ENCODE results near the gene COL6A3. TPM values are rescaled to one million over a fixed set of nuclear protein-coding genes. Genes with fewer than 3 reads are reported as not detected.

The COL6A3 gene
- total and polyA plus RNA-seq, 2 of the 13 experiments (the other 11 are each of a cell fraction or from before 2014, with no cell fraction given), result 0.03 TPM; not detected in 1

DNA sequence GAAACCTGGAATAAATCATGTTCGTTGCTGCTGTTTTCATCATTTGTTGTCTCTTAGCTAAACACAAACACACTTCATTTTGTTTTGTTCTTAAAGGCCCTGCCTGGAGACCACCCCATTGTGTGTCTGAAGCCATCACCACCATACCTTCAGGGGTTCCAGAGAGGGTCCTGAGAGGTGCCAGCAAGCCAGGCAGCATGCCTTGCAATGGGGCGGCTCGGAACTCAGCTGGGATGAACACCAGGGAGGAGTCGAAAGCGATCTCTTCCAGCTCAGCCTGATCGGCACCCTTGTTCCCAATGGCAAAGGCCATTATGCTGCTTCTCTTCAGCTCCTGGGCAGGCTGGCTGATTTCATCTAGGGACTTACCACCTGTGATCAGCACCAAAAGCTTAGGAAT lies 33.2 kb downstream of the COL6A3 start:
- no peaks in the 10 kb centered on the region for H3K79me2 ChIP-seq (ENCODE audit: insufficient read depth, low read length)
- in situ Hi-C loops (cut with HindIII; ENCODE audit: extremely low pct_ligation_motif_present, low pct_unique_long_range_greater_than_20kb) (no loop called here), intact Hi-C loops (cut with micrococcal nuclease; ENCODE audit: unreplicated experiment) (no loop called here)
- no peak overlapping the region for H3K4me2 ChIP-seq (ENCODE audit: low read depth, low read length)
- H3K36me3 ChIP-seq (replicated peaks in 1 of 2; ENCODE audit: control insufficient read depth in 1 of 2, insufficient read depth in 2 of 2, low read length in 2 of 2), result no peaks in the 10 kb centered on the region
- no peak overlapping the region for H3K27ac ChIP-seq (ENCODE audit: extremely low read length, insufficient read depth, low read length)
- H3K9ac ChIP-seq (ENCODE audit: insufficient read depth, low read depth, low read length), result no peak overlapping the region
- H3K9me3 ChIP-seq (ENCODE audit: low read length), result no peaks in the 10 kb centered on the region
- ChIA-PET CTCF (ENCODE audit: low intra/inter-chr PET ratio, low total read pairs) (no interaction called here), POLR2A (no interaction called here)
- 20% methylated on average over 6 of the region's 6 CpGs for WGBS (ENCODE audit: low lambda C conversion rate)
- peaks cover 7 to 53% of the 10 kb centered on the region in 2 experiments for H3K27me3 ChIP-seq (ENCODE audit: control insufficient read depth in 1 of 2, insufficient read depth in 2 of 2, low read length in 2 of 2)
- FAIRE-seq (no peak), DNase-seq (ENCODE audit: low spot score) (no peak), ATAC-seq (no peak)
- no peak overlapping the region for H3K4me3 ChIP-seq (replicated peaks in 1 of 3; ENCODE audit: insufficient read depth in 1 of 3, low read depth in 2 of 3, low read length in 3 of 3)
- H3K4me1 ChIP-seq (ENCODE audit: insufficient read depth, low read length), result no peaks in the 10 kb centered on the region
- TF ChIP-seq ZNF232 (CRISPR knock-in tag; IDR thresholded peaks at IDR 0.05; ENCODE audit: borderline replicate concordance), result no peak
- TF ChIP-seq, protein P1, sequence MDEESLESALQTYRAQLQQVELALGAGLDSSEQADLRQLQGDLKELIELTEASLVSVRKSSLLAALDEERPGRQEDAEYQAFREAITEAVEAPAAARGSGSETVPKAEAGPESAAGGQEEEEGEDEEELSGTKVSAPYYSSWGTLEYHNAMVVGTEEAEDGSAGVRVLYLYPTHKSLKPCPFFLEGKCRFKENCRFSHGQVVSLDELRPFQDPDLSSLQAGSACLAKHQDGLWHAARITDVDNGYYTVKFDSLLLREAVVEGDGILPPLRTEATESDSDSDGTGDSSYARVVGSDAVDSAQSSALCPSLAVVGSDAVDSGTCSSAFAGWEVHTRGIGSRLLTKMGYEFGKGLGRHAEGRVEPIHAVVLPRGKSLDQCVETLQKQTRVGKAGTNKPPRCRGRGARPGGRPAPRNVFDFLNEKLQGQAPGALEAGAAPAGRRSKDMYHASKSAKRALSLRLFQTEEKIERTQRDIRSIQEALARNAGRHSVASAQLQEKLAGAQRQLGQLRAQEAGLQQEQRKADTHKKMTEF (CRISPR knock-in tag; IDR thresholded peaks at IDR 0.05), result no peak
- no peak for TF ChIP-seq MTF2 (CRISPR knock-in tag; IDR thresholded peaks at IDR 0.05; ENCODE audit: borderline replicate concordance)
- no peaks in the 10 kb centered on the region for H4K20me1 ChIP-seq (ENCODE audit: insufficient read depth, low read length)
- no peak overlapping the region for H2AFZ ChIP-seq (ENCODE audit: low read length)
- BruUV-seq (replicated peaks), result no TSS peak

GRCh38 chr2:237379636-237380035 lies 34.3 kb downstream of the COL6A3 start:
- H3K27me3 ChIP-seq (ENCODE audit: control insufficient read depth in 1 of 2, insufficient read depth in 2 of 2, low read length in 2 of 2), result peaks cover 7 to 61% of the 10 kb centered on the region in 2 experiments
- no peak for FAIRE-seq
- no peak for TF ChIP-seq ZBTB37 (CRISPR knock-in tag; IDR thresholded peaks at IDR 0.05)
- TF ChIP-seq CENPT (CRISPR knock-in tag; IDR thresholded peaks at IDR 0.05; ENCODE audit: low read depth), result no peak
- no peak for TF ChIP-seq ZBTB3 (CRISPR knock-in tag; IDR thresholded peaks at IDR 0.05; ENCODE audit: borderline replicate concordance, low read depth)
- in situ Hi-C loops (cut with HindIII; ENCODE audit: extremely low pct_ligation_motif_present, low pct_unique_long_range_greater_than_20kb) (no loop called here), intact Hi-C loops (cut with micrococcal nuclease; ENCODE audit: unreplicated experiment) (no loop called here)
- no peak overlapping the region for H3K4me2 ChIP-seq (ENCODE audit: low read depth, low read length)
- WGBS (ENCODE audit: low lambda C conversion rate), result under 1% methylated on average over 3 of the region's 3 CpGs
- H3K4me3 ChIP-seq (replicated peaks in 1 of 3; ENCODE audit: insufficient read depth in 1 of 3, low read depth in 2 of 3, low read length in 3 of 3), result no peak overlapping the region
- CTCF ChIA-PET (ENCODE audit: low intra/inter-chr PET ratio, low total read pairs), result no interaction called here
- no peaks in the 10 kb centered on the region for H3K4me1 ChIP-seq (ENCODE audit: insufficient read depth, low read length)
- H3K9ac ChIP-seq (ENCODE audit: insufficient read depth, low read depth, low read length), result no peak overlapping the region
- H4K20me1 ChIP-seq (ENCODE audit: insufficient read depth, low read length), result no peaks in the 10 kb centered on the region
- H3K27ac ChIP-seq (ENCODE audit: extremely low read length, insufficient read depth, low read length), result no peak overlapping the region
- no peaks in the 10 kb centered on the region for H3K79me2 ChIP-seq (ENCODE audit: insufficient read depth, low read length)
- H3K36me3 ChIP-seq (replicated peaks in 1 of 2; ENCODE audit: control insufficient read depth in 1 of 2, insufficient read depth in 2 of 2, low read length in 2 of 2), result no peaks in the 10 kb centered on the region
- H3K9me3 ChIP-seq (ENCODE audit: low read length), result no peaks in the 10 kb centered on the region
- no peak for DNase-seq (ENCODE audit: low spot score)
- no TSS peak for BruUV-seq (replicated peaks)
- H2AFZ ChIP-seq (ENCODE audit: low read length), result no peak overlapping the region
- POLR2A ChIA-PET, result no interaction called here
- no peak for ATAC-seq

All from HepG2 (cell line).